Endodermal cell (in vitro differentiated cells): ENCODE measurements around the gene PILRB. TPM values are rescaled to one million over a fixed set of nuclear protein-coding genes. Genes with fewer than 3 reads are reported as not detected.

Experiments
- DNase-seq: peaks from one replicate; pipeline ENCODE4 v3.0.0-alpha.2; 2017
- H3K27ac ChIP-seq: 2 replicates; pipeline ENCODE4 v1.5.1; 2013; ENCODE audit warnings: mild to moderate bottlenecking, low read depth, low read length, moderate library complexity
- H3K27me3 ChIP-seq: 2 replicates; pipeline ENCODE4 v1.6.1; 2013; ENCODE audit warnings: mild to moderate bottlenecking, low read length, moderate library complexity; ENCODE audit not compliant: insufficient read depth, control insufficient read depth, poor library complexity, severe bottlenecking
- H3K36me3 ChIP-seq: 2 replicates; pipeline ENCODE4 v1.7.0; 2013; ENCODE audit warnings: mild to moderate bottlenecking, low read length, moderate library complexity; ENCODE audit not compliant: control insufficient read depth, insufficient read depth
- H3K4me1 ChIP-seq: one replicate; pipeline ENCODE4 v1.7.0; 2013; ENCODE audit warnings: low read length; ENCODE audit not compliant: control insufficient read depth, insufficient read depth
- H3K4me3 ChIP-seq: 2 replicates; pipeline ENCODE4 v1.5.1; 2013; ENCODE audit warnings: mild to moderate bottlenecking, low read length, moderate library complexity
- H3K9ac ChIP-seq: 2 replicates; pipeline ENCODE4 v1.6.1; 2013; ENCODE audit warnings: mild to moderate bottlenecking, low read length, moderate library complexity; ENCODE audit not compliant: poor library complexity, severe bottlenecking; ENCODE audit errors: extremely low read depth
- H3K9me3 ChIP-seq: 2 replicates; pipeline ENCODE4 v1.6.1; 2013; ENCODE audit warnings: mild to moderate bottlenecking, low read length, moderate library complexity; ENCODE audit not compliant: control insufficient read depth
- H3K27ac Mint-ChIP-seq: 2 replicates; pipeline ENCODE4 v1.8.0; 2020; ENCODE audit warnings: mixed read lengths
- H3K27me3 Mint-ChIP-seq: 2 replicates; pipeline ENCODE4 v1.8.0; 2021; ENCODE audit warnings: mild to moderate bottlenecking, mixed read lengths; ENCODE audit not compliant: insufficient read depth
- H3K36me3 Mint-ChIP-seq: 2 replicates; pipeline ENCODE4 v1.8.0; 2020; ENCODE audit warnings: low read depth, mixed read lengths
- H3K4me1 Mint-ChIP-seq: 2 replicates; pipeline ENCODE4 v1.8.0; 2020; ENCODE audit warnings: mixed read lengths
- H3K4me3 Mint-ChIP-seq: 2 replicates; pipeline ENCODE4 v1.8.0; 2020; ENCODE audit warnings: mild to moderate bottlenecking, moderate library complexity, mixed read lengths
- H3K9me3 Mint-ChIP-seq: 2 replicates; pipeline ENCODE4 v1.8.0; 2020; ENCODE audit warnings: mild to moderate bottlenecking, mixed read lengths
- WGBS, 2 experiments: methylation state at CpG; one replicate each; pipeline versions ENCODE4 v1.1.5 to v1.1.7; 2013; ENCODE audit warnings: missing lambda C conversion rate in 2 of 2, mixed read lengths in 1 of 2; ENCODE audit not compliant: insufficient coverage in 1 of 2, insufficient read length in 1 of 2; 5-methylcytosine and 5-hydroxymethylcytosine counted together
- total RNA-seq, 2 donors: library from RNA; stranded (reverse); fragmentation: NEBNext Ultra II Directional in 1 of 2; extraction: Animal tissue kit (Norgen Biotek cat#: 25700) in 1 of 2; gene quantifications; 2 replicates in 1 of 2; 3 replicates in 1 of 2; pipeline ENCODE4 v1.2.1, GENCODE V29; 2021
- TF ChIP-seq, protein P1 (sequence below): fragments of 200-600 bp; sonication (generic); conservative IDR thresholded peaks from 2 replicates; pipeline ENCODE4 v1.5.0; 2021; ENCODE audit warnings: antibody characterized with exemption, mild to moderate bottlenecking

Gene PILRB
- total RNA-seq, 2 donors from 2014 or later: 51.9 to 84.4 TPM

DNA sequence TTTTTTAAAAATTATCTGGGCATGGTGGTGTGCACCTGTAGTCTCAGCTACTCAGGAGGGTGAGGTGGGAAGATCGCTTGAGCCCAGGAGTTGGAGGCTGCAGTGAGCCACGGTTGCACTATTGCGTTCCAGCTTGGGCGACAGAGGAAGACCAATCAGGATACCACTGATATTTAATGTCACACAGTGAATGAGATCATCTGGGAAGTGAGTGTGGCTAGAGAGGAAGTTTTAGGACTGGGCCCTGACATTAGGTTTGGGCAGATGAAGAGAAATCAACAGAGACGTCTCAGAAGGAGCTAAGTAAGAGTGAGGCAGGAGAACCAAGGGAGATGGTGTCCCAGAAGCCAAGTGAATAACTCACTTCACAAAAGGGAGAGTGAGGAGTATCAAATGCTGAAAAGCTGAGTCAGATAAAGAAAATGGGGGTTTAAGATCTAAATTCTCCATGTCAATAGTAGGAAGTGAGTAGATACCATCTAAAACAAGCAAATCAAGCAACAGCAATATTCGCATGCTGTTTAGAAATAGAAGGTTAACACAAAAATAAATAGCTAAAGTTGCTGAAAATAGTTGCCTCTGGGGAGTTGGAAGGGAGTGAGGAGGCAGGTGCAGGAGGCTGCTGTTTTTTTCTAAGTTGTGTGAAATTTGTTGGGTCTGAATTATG is 26.8 kb downstream of the PILRB start:
- Histone ChIP-seq H3K9me3 (no peaks in the 10 kb centered on the region), H3K4me3 (no peak overlapping the region), H3K4me1 (no peaks in the 10 kb centered on the region), H3K27ac (no peak overlapping the region), H3K36me3 (no peaks in the 10 kb centered on the region), H3K27me3 (no peaks in the 10 kb centered on the region), H3K9ac (no peak overlapping the region)
- H3K9me3 Mint-ChIP-seq: no peaks in the 10 kb centered on the region
- 87 to 100% methylated on average over 6 of the region's 6 CpGs for WGBS, 2 experiments
- no peak for DNase-seq
- no peaks in the 10 kb centered on the region for H3K36me3 Mint-ChIP-seq
- no peak overlapping the region for H3K27ac Mint-ChIP-seq
- peaks cover 24% of the 10 kb centered on the region for H3K27me3 Mint-ChIP-seq
- H3K4me1 Mint-ChIP-seq: no peaks in the 10 kb centered on the region
- TF ChIP-seq, protein P1, sequence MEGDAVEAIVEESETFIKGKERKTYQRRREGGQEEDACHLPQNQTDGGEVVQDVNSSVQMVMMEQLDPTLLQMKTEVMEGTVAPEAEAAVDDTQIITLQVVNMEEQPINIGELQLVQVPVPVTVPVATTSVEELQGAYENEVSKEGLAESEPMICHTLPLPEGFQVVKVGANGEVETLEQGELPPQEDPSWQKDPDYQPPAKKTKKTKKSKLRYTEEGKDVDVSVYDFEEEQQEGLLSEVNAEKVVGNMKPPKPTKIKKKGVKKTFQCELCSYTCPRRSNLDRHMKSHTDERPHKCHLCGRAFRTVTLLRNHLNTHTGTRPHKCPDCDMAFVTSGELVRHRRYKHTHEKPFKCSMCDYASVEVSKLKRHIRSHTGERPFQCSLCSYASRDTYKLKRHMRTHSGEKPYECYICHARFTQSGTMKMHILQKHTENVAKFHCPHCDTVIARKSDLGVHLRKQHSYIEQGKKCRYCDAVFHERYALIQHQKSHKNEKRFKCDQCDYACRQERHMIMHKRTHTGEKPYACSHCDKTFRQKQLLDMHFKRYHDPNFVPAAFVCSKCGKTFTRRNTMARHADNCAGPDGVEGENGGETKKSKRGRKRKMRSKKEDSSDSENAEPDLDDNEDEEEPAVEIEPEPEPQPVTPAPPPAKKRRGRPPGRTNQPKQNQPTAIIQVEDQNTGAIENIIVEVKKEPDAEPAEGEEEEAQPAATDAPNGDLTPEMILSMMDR: no peak
- H3K4me3 Mint-ChIP-seq: no peak overlapping the region

DNA sequence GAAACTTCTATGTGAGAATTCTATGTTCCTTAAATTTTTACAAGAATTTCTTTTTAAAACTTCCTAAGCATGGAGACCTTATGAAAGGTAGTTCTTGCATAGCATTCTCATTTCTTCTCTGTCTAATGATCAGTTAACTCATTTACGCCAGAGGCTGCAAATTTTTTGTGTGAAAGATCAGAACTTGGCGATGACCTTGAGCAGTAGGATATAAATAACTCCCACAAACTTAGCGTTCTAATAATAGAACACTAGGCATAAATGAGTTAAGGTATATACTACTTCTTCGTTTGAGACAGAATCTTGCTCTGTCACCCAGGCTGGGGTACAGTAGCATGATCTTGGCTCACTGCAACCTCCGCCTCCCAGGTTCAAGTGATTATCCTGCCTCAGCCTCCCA is 29.0 kb downstream of the PILRB start:
- no peak for DNase-seq
- no peaks in the 10 kb centered on the region for H3K9me3 ChIP-seq
- TF ChIP-seq, protein P1: no peak
- no peaks in the 10 kb centered on the region for H3K27me3 ChIP-seq
- H3K27ac ChIP-seq: no peak overlapping the region
- H3K36me3 Mint-ChIP-seq: no peaks in the 10 kb centered on the region
- no peaks in the 10 kb centered on the region for H3K9me3 Mint-ChIP-seq
- H3K27me3 Mint-ChIP-seq: peaks cover 22% of the 10 kb centered on the region
- H3K4me3 Mint-ChIP-seq: no peak overlapping the region
- no peak overlapping the region for H3K4me3 ChIP-seq
- no peaks in the 10 kb centered on the region for H3K4me1 ChIP-seq
- H3K36me3 ChIP-seq: no peaks in the 10 kb centered on the region
- no peaks in the 10 kb centered on the region for H3K4me1 Mint-ChIP-seq
- no peak overlapping the region for H3K27ac Mint-ChIP-seq
- H3K9ac ChIP-seq: no peak overlapping the region
- 88 to 90% methylated on average over 4 of the region's 5 CpGs for WGBS, 2 experiments

DNA sequence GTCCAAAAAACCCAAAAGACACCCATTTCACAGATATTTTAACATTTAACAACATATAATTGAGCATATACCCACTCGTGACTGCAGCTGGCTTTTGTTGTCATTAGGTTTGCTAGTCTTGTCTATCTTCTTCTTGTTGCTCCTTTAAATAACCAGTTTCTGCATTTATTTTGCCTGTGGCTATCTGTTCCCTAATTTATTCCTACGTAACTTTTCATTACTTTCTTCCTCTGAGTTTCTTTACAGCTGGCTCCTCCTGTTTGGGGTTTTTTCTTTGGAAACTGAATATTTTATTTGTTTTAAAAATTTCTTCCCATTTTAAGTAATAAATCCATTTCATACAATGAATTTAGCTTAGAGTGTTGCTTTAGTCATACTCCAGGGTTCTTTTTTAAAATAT is 29.8 kb downstream of the PILRB start:
- WGBS, 2 experiments: 84 to 100% methylated on average over 1 to 2 of the region's 2 CpGs
- Histone ChIP-seq H3K27me3 (no peaks in the 10 kb centered on the region), H3K9ac (no peak overlapping the region), H3K36me3 (no peaks in the 10 kb centered on the region), H3K4me3 (no peak overlapping the region), H3K9me3 (no peaks in the 10 kb centered on the region), H3K27ac (no peak overlapping the region), H3K4me1 (no peaks in the 10 kb centered on the region)
- H3K4me1 Mint-ChIP-seq: no peaks in the 10 kb centered on the region
- no peaks in the 10 kb centered on the region for H3K9me3 Mint-ChIP-seq
- TF ChIP-seq, protein P1: no peak
- DNase-seq: no peak
- H3K36me3 Mint-ChIP-seq: no peaks in the 10 kb centered on the region
- peaks cover 20% of the 10 kb centered on the region for H3K27me3 Mint-ChIP-seq
- H3K27ac Mint-ChIP-seq: no peak overlapping the region
- no peak overlapping the region for H3K4me3 Mint-ChIP-seq
